Testis (tissue), 3 donors: ENCODE measurements around the gene MFSD12. TPM values are rescaled to one million over a fixed set of nuclear protein-coding genes. Genes with fewer than 3 reads are reported as not detected.

Source experiments
- DNase-seq: peaks from one replicate; pipeline ENCODE4 v3.0.0-alpha.2; 2019
- H3K27ac ChIP-seq, 2 donors: fragments of 200-600 bp; sonication (generic); one replicate each; pipeline ENCODE4 v1.5.1; 2019
- H3K27me3 ChIP-seq: fragments of 200-600 bp; sonication (generic); one replicate; pipeline ENCODE4 v1.5.1; 2019
- H3K36me3 ChIP-seq: fragments of 200-600 bp; sonication (generic); one replicate; pipeline ENCODE4 v1.5.1; 2017; ENCODE audit warnings: low read depth; ENCODE audit errors: missing control alignments
- H3K4me1 ChIP-seq: fragments of 200-600 bp; sonication (generic); one replicate; pipeline ENCODE4 v1.5.1; 2019
- H3K4me3 ChIP-seq, 2 donors: fragments of 200-600 bp; sonication (generic); one replicate each; pipeline ENCODE4 v1.5.1; 2017 to 2019
- H3K9me3 ChIP-seq: fragments of 200-600 bp; sonication (generic); one replicate; pipeline ENCODE4 v1.5.1; 2017
- CTCF ChIP-seq, 3 experiments: fragments of 450-650 bp in 2 of 3; fragments of 200-600 bp in 1 of 3; sonication (generic) in 1 of 3; IDR thresholded peaks; one replicate each; pipeline ENCODE4 v1.5.1; 2016 to 2019; ENCODE audit warnings: antibody characterized with exemption in 3 of 3, mild to moderate bottlenecking in 2 of 3, moderate library complexity in 1 of 3
- POLR2A ChIP-seq: fragments of 450-650 bp; IDR thresholded peaks from one replicate; pipeline ENCODE4 v1.6.1; 2017; ENCODE audit warnings: antibody characterized with exemption, mild to moderate bottlenecking, moderate library complexity
- WGBS, 2 donors: methylation state at CpG; one replicate each; pipeline ENCODE4 v1.1.5; 2018; 5-methylcytosine and 5-hydroxymethylcytosine counted together
- intact Hi-C: fragments of 100-400 bp; cut with DNase I; formaldehyde crosslinking; loops from one replicate; pipeline ENCODE4 v1.15.1; 2023; ENCODE audit warnings: low total_unique reads
- polyA plus RNA-seq: library from polyadenylated mRNA; stranded (reverse); fragments of 350-450 nt; fragmentation: Illumina TruSeq; extraction: RNeasy Lipid Tissue Mini Kit (QIAGEN cat#74804); gene quantifications from one replicate; pipeline ENCODE4 v1.2.3, GENCODE V29; 2014; ENCODE audit warnings: low read depth, low replicate concordance; ENCODE audit not compliant: insufficient read depth
- total RNA-seq, 2 donors: library from RNA; depleted of rRNA; stranded (reverse); fragments of >200 nt; gene quantifications; one replicate each; pipeline ENCODE4 v1.2.3, GENCODE V29; 2016

MFSD12 gene
- total and polyA plus RNA-seq, 3 donors from 2014 or later, result 32.8 to 95.1 (median 83.9) TPM

DNA sequence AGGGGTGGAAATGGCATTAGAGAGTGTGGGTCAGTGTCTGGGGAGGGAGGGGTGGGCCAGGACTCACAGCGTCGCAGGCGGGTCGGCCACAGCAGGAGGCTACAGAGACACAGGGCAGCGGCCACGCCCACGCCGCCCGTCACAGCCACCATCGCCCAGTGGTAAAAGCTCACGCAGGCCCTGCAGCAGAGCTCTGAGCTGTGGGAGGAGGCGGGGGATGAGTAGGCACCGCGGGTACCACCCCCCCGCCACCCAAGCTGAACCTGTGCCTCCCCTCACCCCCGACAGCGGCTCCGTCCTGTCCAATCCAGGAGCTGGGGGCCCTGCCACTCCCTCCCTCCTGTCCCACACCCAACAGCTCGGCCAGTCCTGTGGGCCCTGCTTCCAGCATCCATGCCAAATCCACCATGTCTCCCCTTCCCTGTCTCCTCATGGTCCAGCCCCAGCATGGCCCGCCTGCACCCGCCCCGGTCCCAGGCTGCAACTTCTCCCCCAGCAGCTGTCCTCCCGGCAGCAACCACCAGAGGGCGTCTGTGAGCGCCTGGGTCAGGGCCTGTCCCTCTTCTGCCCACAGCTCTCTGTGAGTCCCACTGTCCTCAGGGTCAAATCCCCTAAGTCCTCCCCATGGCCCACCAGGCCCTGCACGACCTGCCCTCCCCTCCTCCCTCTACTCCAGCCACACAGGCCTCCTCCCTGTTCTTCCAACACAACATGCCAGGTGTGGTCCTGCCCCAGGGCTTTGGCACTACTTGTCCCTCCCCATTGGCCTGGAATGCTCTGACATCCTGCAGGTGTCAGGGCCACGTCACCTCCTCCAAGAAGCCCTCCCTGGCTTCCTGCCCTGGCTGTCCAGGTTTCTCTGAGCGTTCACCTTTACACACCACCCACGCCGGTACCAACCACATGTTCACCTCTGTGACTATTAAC is 12.4 kb downstream of the MFSD12 start:
- TF ChIP-seq CTCF (IDR thresholded peaks at IDR 0.05), result peak; percentile 78 to 89 (median 84)
- no peak for TF ChIP-seq POLR2A
- Histone ChIP-seq H3K9me3 (no peaks in the 10 kb centered on the region), H3K27ac (no peak overlapping the region), H3K36me3 (no peaks in the 10 kb centered on the region), H3K4me1 (no peaks in the 10 kb centered on the region), H3K4me3 (no peak overlapping the region), H3K27me3 (no peaks in the 10 kb centered on the region)
- DNase-seq, result peak; percentile 70
- intact Hi-C loops, result no loop called here
- 67 to 74% methylated on average over 16 to 30 of the region's 30 CpGs for WGBS, 2 donors

DNA sequence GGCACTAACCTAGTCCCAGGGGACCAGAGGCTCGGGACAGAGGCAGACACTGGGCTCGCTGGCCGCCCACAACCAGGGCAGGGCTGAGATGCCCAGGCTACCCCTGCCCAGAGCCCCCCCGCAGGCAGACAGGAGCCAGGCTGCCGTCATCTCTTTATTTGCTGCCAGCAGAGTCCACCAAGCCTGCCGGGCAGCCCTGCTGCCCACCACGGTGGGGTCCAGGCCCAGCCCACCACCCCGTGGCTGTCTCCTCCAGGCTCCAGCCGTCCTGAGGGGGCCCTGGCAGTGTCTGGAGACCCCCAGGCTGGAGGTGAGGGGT is 13.4 kb downstream of the MFSD12 start:
- H3K4me1 ChIP-seq, result peaks cover 3% of the 10 kb centered on the region
- no peak for DNase-seq
- no peak overlapping the region for H3K4me3 ChIP-seq
- TF ChIP-seq CTCF (IDR thresholded peaks at IDR 0.05) (no peak), POLR2A (no peak)
- WGBS, 2 donors, result 81 to 86% methylated on average over 5 to 9 of the region's 9 CpGs
- H3K36me3 ChIP-seq, result no peaks in the 10 kb centered on the region
- intact Hi-C loops, result no loop called here
- H3K9me3 ChIP-seq, result no peaks in the 10 kb centered on the region
- no peak overlapping the region for H3K27ac ChIP-seq
- H3K27me3 ChIP-seq, result no peaks in the 10 kb centered on the region

GRCh38 chr19:3543150-3544057 is 14.0 kb downstream of the MFSD12 start:
- intact Hi-C loops, result no loop called here
- DNase-seq, result no peak

DNA sequence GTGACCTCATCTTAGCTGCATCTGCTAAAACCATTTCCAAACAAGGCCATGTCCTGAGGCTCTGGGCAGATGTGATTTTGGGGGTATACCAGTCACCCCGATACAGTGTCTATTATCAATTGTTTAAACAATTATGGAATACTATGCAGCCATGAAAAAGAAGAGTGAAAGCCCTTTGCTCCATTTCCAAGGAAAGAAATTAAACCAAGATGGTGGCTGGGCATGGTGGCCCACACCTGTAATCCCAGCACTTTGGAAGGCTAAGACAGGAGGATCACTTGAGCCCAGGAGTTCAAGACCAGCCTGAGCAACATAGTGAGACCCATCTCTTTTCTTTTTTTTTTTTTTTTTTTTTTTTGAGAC is 17.6 kb downstream of the MFSD12 start:
- WGBS, 2 donors, result 92 to 94% methylated on average over 1 of the region's 1 CpG
- Histone ChIP-seq H3K4me1 (peaks cover 25% of the 10 kb centered on the region), H3K9me3 (no peaks in the 10 kb centered on the region), H3K36me3 (no peaks in the 10 kb centered on the region), H3K27me3 (no peaks in the 10 kb centered on the region), H3K27ac (no peak overlapping the region), H3K4me3 (no peak overlapping the region)
- no peak for DNase-seq
- intact Hi-C loops, result no loop called here
- TF ChIP-seq POLR2A (no peak), CTCF (IDR thresholded peaks at IDR 0.05) (no peak)

More at GRCh38 chr19:3543150-3544057, 14.0 kb downstream of the MFSD12 start:
- TF ChIP-seq CTCF (IDR thresholded peaks at IDR 0.05) (no peak), POLR2A (no peak)
- H3K4me3 ChIP-seq, result no peak overlapping the region
- WGBS, 2 donors, result 85 to 93% methylated on average over 15 to 45 of the region's 47 CpGs
- no peaks in the 10 kb centered on the region for H3K36me3 ChIP-seq
- H3K4me1 ChIP-seq, result peaks cover 9% of the 10 kb centered on the region
- no peaks in the 10 kb centered on the region for H3K27me3 ChIP-seq
- H3K27ac ChIP-seq, result no peak overlapping the region
- no peaks in the 10 kb centered on the region for H3K9me3 ChIP-seq
